ENCODE data around the gene PGPEP1.

Gene PGPEP1

DNA sequence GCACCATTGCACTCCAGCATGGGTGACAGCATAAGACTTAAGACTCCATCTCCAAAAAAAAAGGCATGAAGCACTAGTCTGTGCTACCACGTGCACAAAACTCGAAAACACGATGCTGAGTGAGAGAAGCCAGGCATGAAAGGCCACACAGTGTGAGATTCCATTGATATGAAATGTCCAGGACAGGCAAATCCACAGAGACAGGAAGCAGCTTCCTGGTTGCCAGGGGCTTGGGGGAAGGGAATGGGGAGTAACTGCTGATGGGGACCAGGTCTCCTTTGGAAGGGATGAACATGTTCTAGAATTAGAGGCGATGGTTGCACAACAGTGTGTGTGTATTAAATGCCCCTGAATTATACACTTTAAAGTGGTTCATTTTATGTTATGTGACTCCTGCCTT, 43.1 kb upstream of the PGPEP1 start:
- H3K27ac ChIP-seq (ENCODE audit: low read depth, low read length) = no peak overlapping the region
- H3K4me1 ChIP-seq (ENCODE audit: control insufficient read depth in 5 of 5, insufficient read depth in 5 of 5, low read length in 5 of 5) = peaks cover 6 to 32% (median 25%) of the 10 kb centered on the region in 5 donors
- H3K9me3 ChIP-seq (ENCODE audit: control insufficient read depth in 5 of 5, low read length in 5 of 5) = no peaks in the 10 kb centered on the region
- H3K9ac ChIP-seq (ENCODE audit: low read length in 5 of 5) = peak overlapping the region in 1 of 5 donors; percentile 44
- H3K27me3 ChIP-seq (ENCODE audit: control insufficient read depth in 5 of 5, insufficient read depth in 4 of 5, low read length in 5 of 5) = no peaks in the 10 kb centered on the region
- no peak overlapping the region for H3K4me3 ChIP-seq (ENCODE audit: low read depth in 1 of 5, low read length in 5 of 5)
- no peaks in the 10 kb centered on the region for H3K36me3 ChIP-seq (ENCODE audit: control insufficient read depth in 5 of 5, insufficient read depth in 5 of 5, low read length in 5 of 5)

DNA sequence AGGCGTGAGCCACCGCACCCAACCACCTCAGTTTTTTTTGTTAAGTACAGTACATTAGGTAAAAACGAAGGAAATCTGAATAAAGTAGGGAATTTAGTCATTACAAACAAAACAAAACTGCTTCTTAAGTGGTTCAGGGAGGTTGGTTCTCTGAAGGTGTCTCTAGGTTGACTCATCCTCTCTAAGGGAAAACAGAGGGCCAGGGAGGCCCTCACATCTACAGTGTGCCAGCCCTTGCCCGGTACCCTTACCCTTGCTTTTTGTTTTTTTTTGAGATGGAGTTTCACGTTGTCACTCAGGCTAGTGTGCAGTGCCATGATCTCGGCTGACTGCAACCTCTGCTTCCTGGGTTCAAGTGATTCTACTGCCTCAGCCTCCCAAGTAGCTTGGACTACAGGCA, 41.8 kb upstream of the PGPEP1 start:
- Histone ChIP-seq H3K27me3 (ENCODE audit: control insufficient read depth in 5 of 5, insufficient read depth in 4 of 5, low read length in 5 of 5) (no peaks in the 10 kb centered on the region), H3K36me3 (ENCODE audit: control insufficient read depth in 5 of 5, insufficient read depth in 5 of 5, low read length in 5 of 5) (no peaks in the 10 kb centered on the region), H3K9me3 (ENCODE audit: control insufficient read depth in 5 of 5, low read length in 5 of 5) (no peaks in the 10 kb centered on the region), H3K27ac (ENCODE audit: low read depth, low read length) (no peak overlapping the region), H3K4me3 (ENCODE audit: low read depth in 1 of 5, low read length in 5 of 5) (no peak overlapping the region), H3K9ac (ENCODE audit: low read length in 5 of 5) (no peak overlapping the region), H3K4me1 (ENCODE audit: control insufficient read depth in 5 of 5, insufficient read depth in 5 of 5, low read length in 5 of 5) (peaks cover 3 to 31% (median 21%) of the 10 kb centered on the region in 5 donors)

GRCh38 chr19:18299654-18300053, 40.7 kb upstream of the PGPEP1 start:
- no peak overlapping the region for H3K9ac ChIP-seq (ENCODE audit: low read length in 5 of 5)
- H3K4me3 ChIP-seq (ENCODE audit: low read depth in 1 of 5, low read length in 5 of 5) = no peak overlapping the region
- no peaks in the 10 kb centered on the region for H3K9me3 ChIP-seq (ENCODE audit: control insufficient read depth in 5 of 5, low read length in 5 of 5)
- H3K27ac ChIP-seq (ENCODE audit: low read depth, low read length) = no peak overlapping the region
- H3K4me1 ChIP-seq (ENCODE audit: control insufficient read depth in 5 of 5, insufficient read depth in 5 of 5, low read length in 5 of 5) = peaks cover 3 to 39% (median 26%) of the 10 kb centered on the region in 5 donors
- H3K27me3 ChIP-seq (ENCODE audit: control insufficient read depth in 5 of 5, insufficient read depth in 4 of 5, low read length in 5 of 5) = no peaks in the 10 kb centered on the region
- H3K36me3 ChIP-seq (ENCODE audit: control insufficient read depth in 5 of 5, insufficient read depth in 5 of 5, low read length in 5 of 5) = no peaks in the 10 kb centered on the region

- Histone ChIP-seq H3K9me3 (ENCODE audit: control insufficient read depth in 5 of 5, low read length in 5 of 5) (no peaks in the 10 kb centered on the region), H3K36me3 (ENCODE audit: control insufficient read depth in 5 of 5, insufficient read depth in 5 of 5, low read length in 5 of 5) (no peaks in the 10 kb centered on the region), H3K27me3 (ENCODE audit: control insufficient read depth in 5 of 5, insufficient read depth in 4 of 5, low read length in 5 of 5) (no peaks in the 10 kb centered on the region), H3K9ac (ENCODE audit: low read length in 5 of 5) (peak overlapping the region in 2 of 5 donors; percentile 9 to 48), H3K4me1 (ENCODE audit: control insufficient read depth in 5 of 5, insufficient read depth in 5 of 5, low read length in 5 of 5) (peaks cover 8 to 54% (median 37%) of the 10 kb centered on the region in 5 donors), H3K27ac (ENCODE audit: low read depth, low read length) (peak overlapping the region; percentile 23), H3K4me3 (ENCODE audit: low read depth in 1 of 5, low read length in 5 of 5) (peak overlapping the region in 1 of 5 donors; percentile 7)
Observed at GRCh38 chr19:18300930-18301717, 39.3 kb upstream of the PGPEP1 start.

DNA sequence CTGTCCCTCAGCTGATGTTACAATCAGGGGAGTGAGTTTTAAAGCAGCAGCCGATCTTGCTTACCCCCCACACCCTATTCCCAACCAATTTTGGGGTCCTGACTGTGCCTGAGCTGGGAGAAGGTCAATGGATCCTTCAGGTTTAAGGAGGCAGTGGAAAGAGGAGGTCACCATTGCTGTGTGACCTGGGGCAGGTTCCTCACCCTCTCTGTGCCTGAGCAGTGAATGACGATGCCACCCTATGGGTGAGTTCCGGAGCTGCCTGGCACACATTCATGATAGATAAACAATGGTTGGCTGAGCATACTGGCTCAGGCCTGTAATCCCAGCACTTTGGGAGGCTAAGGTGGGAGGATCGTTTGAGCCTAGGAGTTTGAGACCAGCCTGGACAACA, 38.7 kb upstream of the PGPEP1 start:
- H3K9ac ChIP-seq (ENCODE audit: low read length in 5 of 5) = peak overlapping the region in 1 of 5 donors; percentile 48
- peaks cover 8 to 59% (median 37%) of the 10 kb centered on the region in 5 donors for H3K4me1 ChIP-seq (ENCODE audit: control insufficient read depth in 5 of 5, insufficient read depth in 5 of 5, low read length in 5 of 5)
- peak overlapping the region; percentile 23 for H3K27ac ChIP-seq (ENCODE audit: low read depth, low read length)

DNA sequence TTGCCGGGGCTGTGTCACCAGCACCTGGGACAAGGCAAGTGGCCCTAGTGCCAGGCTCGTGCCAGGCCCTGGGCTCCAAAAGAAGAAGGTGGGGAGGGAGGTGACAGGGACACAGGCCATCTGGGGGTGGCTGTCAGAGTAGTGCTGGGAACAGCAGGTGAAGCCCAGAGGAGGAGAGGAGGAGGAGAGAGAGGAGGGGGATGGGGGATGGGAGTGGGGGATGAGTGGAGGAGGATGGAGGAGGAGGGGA, 36.3 kb upstream of the PGPEP1 start:
- Histone ChIP-seq H3K4me1 (ENCODE audit: control insufficient read depth in 5 of 5, insufficient read depth in 5 of 5, low read length in 5 of 5) (peaks cover 8 to 79% (median 42%) of the 10 kb centered on the region in 5 donors), H3K9me3 (ENCODE audit: control insufficient read depth in 5 of 5, low read length in 5 of 5) (no peaks in the 10 kb centered on the region), H3K36me3 (ENCODE audit: control insufficient read depth in 5 of 5, insufficient read depth in 5 of 5, low read length in 5 of 5) (peaks cover 0 to 19% (median 6%) of the 10 kb centered on the region in 5 donors), H3K27ac (ENCODE audit: low read depth, low read length) (peak overlapping the region; percentile 98), H3K4me3 (ENCODE audit: low read depth in 1 of 5, low read length in 5 of 5) (peak overlapping the region in 3 of 5 donors; percentile 11 to 63 (median 57)), H3K9ac (ENCODE audit: low read length in 5 of 5) (peak overlapping the region in 4 of 5 donors; percentile 66 to 87 (median 76)), H3K27me3 (ENCODE audit: control insufficient read depth in 5 of 5, insufficient read depth in 4 of 5, low read length in 5 of 5) (no peaks in the 10 kb centered on the region)

More for the DNA sequence above, 38.7 kb upstream of the PGPEP1 start:
- Histone ChIP-seq H3K36me3 (ENCODE audit: control insufficient read depth in 5 of 5, insufficient read depth in 5 of 5, low read length in 5 of 5) (no peaks in the 10 kb centered on the region), H3K9me3 (ENCODE audit: control insufficient read depth in 5 of 5, low read length in 5 of 5) (no peaks in the 10 kb centered on the region), H3K27me3 (ENCODE audit: control insufficient read depth in 5 of 5, insufficient read depth in 4 of 5, low read length in 5 of 5) (no peaks in the 10 kb centered on the region), H3K4me3 (ENCODE audit: low read depth in 1 of 5, low read length in 5 of 5) (no peak overlapping the region)

DNA sequence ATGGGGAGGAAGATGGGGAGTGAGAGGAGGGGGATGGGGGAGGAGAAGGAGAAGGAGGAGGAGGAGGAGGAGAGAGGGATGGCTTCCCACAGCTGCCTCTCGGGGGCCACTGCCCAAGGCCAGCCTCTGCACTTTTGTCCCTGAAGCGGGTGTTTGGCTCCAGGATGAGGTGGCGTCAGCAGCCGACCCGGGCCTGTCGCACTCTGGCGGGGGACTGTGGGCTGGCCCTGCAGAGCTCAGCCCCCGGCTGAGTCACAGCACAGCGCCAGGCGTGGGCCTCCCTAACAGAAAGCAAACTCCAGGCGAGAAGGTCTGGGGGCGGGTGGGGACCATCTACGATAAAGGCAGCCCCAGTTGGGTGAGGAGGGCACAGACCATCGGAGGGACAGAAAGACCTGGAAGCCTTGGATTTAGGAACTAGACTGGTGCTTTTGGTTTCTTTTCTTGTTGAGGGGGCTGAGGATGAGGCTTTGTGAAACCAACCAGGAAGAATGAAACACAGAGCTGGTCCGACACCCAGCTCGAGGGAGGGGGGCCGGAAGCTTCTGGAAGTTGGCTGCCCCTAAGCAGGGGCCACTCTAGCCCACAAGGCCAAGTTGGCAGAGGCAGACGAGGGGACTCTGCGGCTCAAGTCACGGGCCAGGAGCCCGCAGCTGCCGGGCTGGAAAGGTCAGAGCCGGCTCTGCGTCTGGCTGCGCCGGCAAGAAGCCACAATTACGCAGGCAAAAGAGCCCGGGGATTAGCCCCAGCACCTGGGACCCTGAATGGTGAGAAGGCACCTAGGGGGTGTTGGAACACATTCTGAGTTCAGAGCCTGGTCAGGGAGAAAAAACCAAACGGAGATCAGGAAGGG, 35.7 kb upstream of the PGPEP1 start:
- Histone ChIP-seq H3K9me3 (ENCODE audit: control insufficient read depth in 5 of 5, low read length in 5 of 5) (no peaks in the 10 kb centered on the region), H3K36me3 (ENCODE audit: control insufficient read depth in 5 of 5, insufficient read depth in 5 of 5, low read length in 5 of 5) (peaks cover 0 to 24% (median 12%) of the 10 kb centered on the region in 5 donors), H3K27me3 (ENCODE audit: control insufficient read depth in 5 of 5, insufficient read depth in 4 of 5, low read length in 5 of 5) (no peaks in the 10 kb centered on the region), H3K4me3 (ENCODE audit: low read depth in 1 of 5, low read length in 5 of 5) (peak overlapping the region; percentile 33 to 66 (median 63)), H3K9ac (ENCODE audit: low read length in 5 of 5) (peak overlapping the region; percentile 73 to 87 (median 78)), H3K27ac (ENCODE audit: low read depth, low read length) (peak overlapping the region; percentile 98), H3K4me1 (ENCODE audit: control insufficient read depth in 5 of 5, insufficient read depth in 5 of 5, low read length in 5 of 5) (peaks cover 8 to 79% (median 42%) of the 10 kb centered on the region in 5 donors)

DNA sequence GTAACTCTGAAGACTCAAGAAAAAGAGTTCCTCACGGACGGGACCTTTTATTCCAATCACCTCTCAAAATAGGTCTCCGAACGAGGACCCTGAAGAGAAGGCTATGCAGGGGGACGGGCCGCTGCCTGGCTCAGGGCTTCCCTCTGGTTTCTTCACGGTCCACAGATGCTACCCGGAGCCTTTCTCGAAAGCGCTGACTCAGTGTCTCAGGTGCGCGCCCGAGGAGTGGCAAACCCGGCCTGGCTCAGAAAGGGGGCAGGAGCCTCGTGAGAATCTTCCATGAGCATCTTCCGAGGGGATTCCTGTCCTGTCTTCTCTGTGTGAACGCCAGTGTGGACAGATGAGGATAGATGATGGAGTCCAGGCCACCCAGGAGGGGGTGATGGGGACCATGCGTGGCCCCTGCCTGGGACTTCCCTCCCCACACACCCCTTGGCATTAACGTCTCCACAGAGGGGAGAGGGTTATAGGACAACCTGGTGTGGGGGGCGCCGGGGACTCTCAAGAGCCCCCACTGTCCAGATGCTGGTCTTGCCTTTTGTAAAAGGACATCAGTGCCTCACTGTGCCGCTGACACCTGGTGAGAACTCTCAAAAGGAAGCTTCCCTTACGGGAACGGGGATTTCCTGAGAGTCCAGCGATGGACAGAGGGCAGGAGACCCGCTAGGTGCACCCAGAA, 34.0 kb upstream of the PGPEP1 start:
- Histone ChIP-seq H3K27me3 (ENCODE audit: control insufficient read depth in 5 of 5, insufficient read depth in 4 of 5, low read length in 5 of 5) (no peaks in the 10 kb centered on the region), H3K4me3 (ENCODE audit: low read depth in 1 of 5, low read length in 5 of 5) (no peak overlapping the region), H3K9ac (ENCODE audit: low read length in 5 of 5) (no peak overlapping the region), H3K36me3 (ENCODE audit: control insufficient read depth in 5 of 5, insufficient read depth in 5 of 5, low read length in 5 of 5) (peaks cover 0 to 35% (median 19%) of the 10 kb centered on the region in 5 donors), H3K27ac (ENCODE audit: low read depth, low read length) (peak overlapping the region; percentile 98), H3K4me1 (ENCODE audit: control insufficient read depth in 5 of 5, insufficient read depth in 5 of 5, low read length in 5 of 5) (peaks cover 8 to 72% (median 36%) of the 10 kb centered on the region in 5 donors), H3K9me3 (ENCODE audit: control insufficient read depth in 5 of 5, low read length in 5 of 5) (no peaks in the 10 kb centered on the region)

DNA sequence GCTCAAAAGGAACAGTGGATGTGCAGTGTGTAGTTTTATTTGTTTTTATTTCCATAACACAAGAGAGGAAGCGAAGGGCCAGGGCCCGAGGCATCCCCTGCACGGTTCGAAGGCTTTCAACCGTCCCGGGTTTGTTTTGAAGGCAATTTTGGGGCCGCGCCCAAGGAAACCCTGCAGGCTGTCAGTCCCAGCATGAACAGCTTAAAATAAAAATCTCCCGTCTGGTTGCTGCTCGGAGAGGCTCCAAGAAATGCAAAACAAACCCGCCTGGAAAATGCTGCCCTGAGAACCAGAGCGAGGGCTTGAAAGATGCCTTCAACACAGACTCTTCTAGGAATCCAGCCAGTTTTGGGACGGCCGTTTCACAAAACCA, 33.5 kb upstream of the PGPEP1 start:
- H3K9ac ChIP-seq (ENCODE audit: low read length in 5 of 5) = no peak overlapping the region
- peaks cover 0 to 40% (median 24%) of the 10 kb centered on the region in 5 donors for H3K36me3 ChIP-seq (ENCODE audit: control insufficient read depth in 5 of 5, insufficient read depth in 5 of 5, low read length in 5 of 5)
- peaks cover 5 to 67% (median 35%) of the 10 kb centered on the region in 5 donors for H3K4me1 ChIP-seq (ENCODE audit: control insufficient read depth in 5 of 5, insufficient read depth in 5 of 5, low read length in 5 of 5)
- H3K27me3 ChIP-seq (ENCODE audit: control insufficient read depth in 5 of 5, insufficient read depth in 4 of 5, low read length in 5 of 5) = no peaks in the 10 kb centered on the region
- H3K27ac ChIP-seq (ENCODE audit: low read depth, low read length) = peak overlapping the region; percentile 98
- no peaks in the 10 kb centered on the region for H3K9me3 ChIP-seq (ENCODE audit: control insufficient read depth in 5 of 5, low read length in 5 of 5)
- no peak overlapping the region for H3K4me3 ChIP-seq (ENCODE audit: low read depth in 1 of 5, low read length in 5 of 5)

Measured in subcutaneous abdominal adipose tissue (tissue), 5 donors.